A673 (cell line): Measurements from ENCODE around the gene MXRA7.

Source experiments
- CTCF ChIP-seq: fragments of 300-800, 200-600 bp; sonication (generic); conservative IDR thresholded peaks from 2 replicates; pipeline ENCODE4 v1.5.1; 2017; ENCODE audit warnings: low read depth, mild to moderate bottlenecking, antibody characterized with exemption, low read length, moderate library complexity, mixed read lengths
- EZH2 ChIP-seq: fragments of 200-600 bp; sonication (generic); IDR thresholded peaks from 2 replicates; pipeline ENCODE4 v1.6.1; 2017; ENCODE audit warnings: borderline replicate concordance, low read depth, mild to moderate bottlenecking, mixed read lengths, antibody characterized with exemption, low read length; ENCODE audit not compliant: poor library complexity, severe bottlenecking

GRCh38 chr17:76733618-76733957, 22.8 kb upstream of the MXRA7 start:
- TF ChIP-seq CTCF (no peak), EZH2 (no peak)
